GM12801 (cell line): Measurements from ENCODE around the gene STMN3.

Experiments used
- CTCF ChIP-seq: IDR thresholded peaks from one replicate; pipeline ENCODE4 v1.5.1; 2011; ENCODE audit warnings: control low read depth; ENCODE audit not compliant: insufficient read length; ENCODE audit errors: extremely low read depth

The STMN3 gene

GRCh38 chr20:63619505-63619904, 33.7 kb downstream of the STMN3 start:
- no peak for TF ChIP-seq CTCF

GRCh38 chr20:63619086-63619485, 34.1 kb downstream of the STMN3 start:
- no peak for TF ChIP-seq CTCF

- no peak for TF ChIP-seq CTCF
Observed at GRCh38 chr20:63618291-63618980, 34.8 kb downstream of the STMN3 start.

GRCh38 chr20:63617876-63618265, 35.4 kb downstream of the STMN3 start:
- TF ChIP-seq CTCF: no peak

DNA sequence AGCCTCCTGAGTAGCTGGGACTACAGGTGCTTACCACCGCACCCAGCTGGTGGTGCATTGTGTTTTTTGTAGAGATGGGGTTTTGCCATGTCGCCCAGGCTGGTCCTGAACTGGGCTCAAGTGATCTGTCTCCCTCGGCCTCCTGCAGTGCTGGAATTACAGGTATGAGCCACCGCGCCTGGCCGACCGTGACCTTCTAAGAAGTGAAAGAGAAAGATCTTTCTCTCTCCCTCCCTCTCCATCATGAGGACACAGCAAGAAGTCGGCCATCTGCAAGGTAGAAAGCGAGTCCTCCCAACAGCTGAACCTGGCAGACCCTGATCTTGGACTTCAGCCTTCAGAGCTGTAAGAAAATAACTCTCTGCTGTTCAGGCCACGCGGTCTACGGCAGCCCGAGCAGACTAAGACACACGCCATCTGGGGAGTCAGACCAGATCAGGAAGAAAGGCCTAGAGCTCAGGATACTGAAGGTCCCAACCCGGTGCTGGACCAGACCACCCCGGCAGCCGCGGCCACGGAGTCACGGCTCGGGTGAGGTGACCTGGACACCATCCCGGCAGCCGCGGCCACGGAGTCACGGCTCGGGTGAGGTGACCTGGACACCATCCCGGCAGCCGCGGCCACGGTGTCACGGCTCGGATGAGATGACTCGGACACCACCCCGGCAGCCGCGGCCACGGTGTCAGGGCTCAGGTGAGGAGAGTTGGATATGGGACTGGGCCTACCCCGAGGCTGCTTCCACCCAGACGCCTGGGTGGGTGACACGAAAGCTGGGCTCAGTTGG, 35.9 kb downstream of the STMN3 start:
- no peak for TF ChIP-seq CTCF

DNA sequence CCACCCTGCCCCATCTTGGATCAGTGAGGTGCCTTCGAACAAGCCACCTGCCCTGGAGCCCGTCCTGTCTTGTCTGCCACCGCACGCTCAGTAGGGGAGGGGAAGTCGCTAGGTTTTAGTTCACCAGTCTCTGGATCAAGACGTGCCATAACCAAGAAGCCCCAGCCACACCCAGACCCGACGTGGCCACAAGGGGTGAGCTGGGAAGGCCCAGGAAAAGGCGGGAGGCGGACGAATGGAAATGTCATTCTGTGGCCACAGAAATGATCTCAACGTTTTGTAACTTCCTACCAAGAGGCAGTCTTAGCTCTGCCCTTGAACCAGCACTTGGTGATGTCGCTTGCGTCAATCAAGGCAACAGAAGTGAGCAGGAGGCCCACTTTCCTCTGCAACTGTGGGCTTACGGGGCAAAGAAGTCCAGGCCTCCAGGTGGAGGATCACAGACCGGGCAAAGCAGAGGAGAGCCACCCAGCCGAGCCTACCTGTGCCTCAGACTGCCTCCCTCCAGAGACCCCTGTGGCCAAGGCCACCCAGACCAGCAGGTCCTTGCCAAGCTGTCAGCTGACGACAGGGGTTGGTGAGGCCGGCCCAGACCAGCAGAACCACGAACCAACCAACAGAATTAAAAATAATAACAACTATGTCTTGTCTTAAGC, 40.8 kb downstream of the STMN3 start:
- no peak for TF ChIP-seq CTCF

GRCh38 chr20:63611646-63612045, 41.6 kb downstream of the STMN3 start:
- no peak for TF ChIP-seq CTCF
